Stimulated activated CD8-positive, alpha-beta memory T cell treated with anti-CD3 and anti-CD28 coated beads, Interleukin-15, amount 100 ng/mL, for 1 hour (primary cell): ENCODE measurements around the gene POMGNT2.

Source experiments
- DNase-seq: peaks from one replicate; pipeline ENCODE4 v3.0.0-alpha.2; 2020; ENCODE audit warnings: low read depth

POMGNT2 gene

GRCh38 chr3:43102773-43103480 lies 3.0 kb downstream of the POMGNT2 start:
- no peak for DNase-seq

GRCh38 chr3:43098761-43099160 lies 7.1 kb downstream of the POMGNT2 start:
- DNase-seq: no peak

GRCh38 chr3:43097400-43098080 lies 8.3 kb downstream of the POMGNT2 start:
- no peak for DNase-seq

GRCh38 chr3:43096761-43097160 lies 9.1 kb downstream of the POMGNT2 start:
- no peak for DNase-seq

- DNase-seq: no peak
Observed at GRCh38 chr3:43095370-43095769, 10.5 kb downstream of the POMGNT2 start.

- no peak for DNase-seq
Observed at GRCh38 chr3:43094851-43095250, 11.0 kb downstream of the POMGNT2 start.

GRCh38 chr3:43094381-43094780 lies 11.5 kb downstream of the POMGNT2 start:
- no peak for DNase-seq

- no peak for DNase-seq
Observed at GRCh38 chr3:43093974-43094373, 11.9 kb downstream of the POMGNT2 start.

GRCh38 chr3:43093006-43093405 lies 12.9 kb downstream of the POMGNT2 start:
- DNase-seq: no peak

- no peak for DNase-seq
Observed at GRCh38 chr3:43091481-43091880, 14.4 kb downstream of the POMGNT2 start.

- DNase-seq: no peak
Observed at GRCh38 chr3:43090238-43090637, 15.6 kb downstream of the POMGNT2 start.

GRCh38 chr3:43089081-43089480 lies 16.8 kb downstream of the POMGNT2 start:
- no peak for DNase-seq

GRCh38 chr3:43087249-43087776 lies 18.6 kb downstream of the POMGNT2 start:
- DNase-seq: no peak

- DNase-seq: no peak
Observed at GRCh38 chr3:43086460-43087165, 19.3 kb downstream of the POMGNT2 start.

- no peak for DNase-seq
Observed at GRCh38 chr3:43082457-43082856, 23.4 kb downstream of the POMGNT2 start.

- no peak for DNase-seq
Observed at GRCh38 chr3:43081796-43082195, 24.1 kb downstream of the POMGNT2 start.

GRCh38 chr3:43080726-43081568 lies 24.9 kb downstream of the POMGNT2 start:
- no peak for DNase-seq

- no peak for DNase-seq
Observed at GRCh38 chr3:43079536-43080332, 26.1 kb downstream of the POMGNT2 start.

- no peak for DNase-seq
Observed at GRCh38 chr3:43077707-43078106, 28.2 kb downstream of the POMGNT2 start.

GRCh38 chr3:43077261-43077660 lies 28.6 kb downstream of the POMGNT2 start:
- no peak for DNase-seq

GRCh38 chr3:43076857-43077256 lies 29.0 kb downstream of the POMGNT2 start:
- no peak for DNase-seq
